ENCODE data around the gene RGS5.

DNA sequence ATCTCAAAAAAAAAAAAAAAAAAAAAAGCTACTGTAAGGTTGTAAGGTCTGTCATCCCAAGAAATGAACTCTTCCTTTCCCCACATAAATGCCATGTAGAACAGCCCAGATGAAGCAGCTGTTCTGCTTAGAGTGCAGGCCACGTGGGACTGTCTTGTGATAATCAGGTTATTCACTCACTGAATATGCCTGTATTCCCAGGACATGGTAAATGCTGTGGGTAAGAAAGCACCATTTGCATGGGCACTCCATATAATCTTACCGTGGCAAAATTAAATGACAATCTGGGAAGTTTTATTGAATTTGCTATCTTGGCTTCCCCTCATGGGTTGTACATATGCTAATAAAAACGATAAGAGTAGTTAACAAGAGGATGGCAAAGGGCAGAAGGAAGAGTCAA, 13.8 kb downstream of the RGS5 start:
- TF ChIP-seq CTCF (IDR thresholded peaks at IDR 0.05; ENCODE audit: insufficient read depth, low read length, poor library complexity, severe bottlenecking) (no peak), EZH2phosphoT487 (conservative IDR thresholded peaks at IDR 0.05; ENCODE audit: low read length) (no peak)

All from SU-DHL-6 (cell line).